ENCODE measurements around the gene TM4SF5. TPM values are rescaled to one million over a fixed set of nuclear protein-coding genes. Genes with fewer than 3 reads are reported as not detected.

The TM4SF5 gene
- total RNA-seq, 1 experiment from 2014 or later: not detected

DNA sequence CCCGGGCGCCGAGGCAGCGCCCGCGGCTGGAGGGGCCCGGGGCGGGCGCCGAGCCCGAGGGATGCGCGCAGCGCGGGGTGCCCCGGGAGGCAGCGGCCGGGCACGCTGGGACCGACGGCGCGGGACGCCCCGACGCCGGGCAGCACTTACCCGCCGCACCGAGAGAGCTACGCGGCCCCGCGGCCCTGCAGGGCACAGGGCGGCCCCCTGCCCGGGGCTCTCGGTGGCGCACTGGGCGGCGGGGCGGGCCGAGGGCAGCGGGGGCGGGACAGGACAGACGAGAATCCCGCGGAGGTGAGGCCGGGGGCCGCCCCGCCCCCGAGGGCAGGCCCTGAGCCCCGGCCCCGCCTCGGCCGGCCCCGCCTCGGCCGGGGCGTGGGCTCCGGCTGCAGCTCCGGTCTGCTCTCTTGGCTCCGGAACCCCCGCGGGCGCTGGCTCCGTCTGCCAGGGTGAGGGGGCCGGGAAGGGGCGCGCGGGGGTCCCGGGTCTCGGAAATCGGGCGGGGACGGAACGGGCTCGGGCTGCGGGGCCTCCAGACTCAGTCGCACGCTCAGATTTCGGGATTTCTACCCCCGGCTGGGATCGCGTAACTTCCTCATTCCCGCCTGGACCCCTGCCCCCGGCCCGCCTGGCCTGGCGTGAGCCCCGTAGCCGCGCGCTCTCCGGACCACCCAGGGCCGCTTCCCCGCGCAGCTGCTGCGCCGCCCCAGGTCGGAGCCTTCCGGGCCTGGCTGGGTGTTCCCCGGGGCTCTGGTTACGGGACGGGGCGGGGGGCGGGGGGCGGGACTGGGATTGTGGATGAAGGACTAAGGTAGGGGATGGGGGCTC is 35.3 kb downstream of the TM4SF5 start, which contains the start of gene PLD2:
Gene PLD2, plus strand, starts transcription at position 376 of the 828 bp plus-strand sequence. CDS start 621 bp downstream, outside the sequence.
- ChIA-PET CTCF (interaction anchor here (0.8 to 1.8 kb wide), 2 partner anchors 17 to 74 kb away, joined by 3 to 6 read pairs; no protein-coding TSS in a partner anchor), POLR2A (interaction anchor here (0.6 to 1.2 kb wide), 3 partner anchors 11 to 653 kb away, joined by 3 to 5 read pairs (median 5); partner anchors contain the start of gene PSMB6), RAD21 (ENCODE audit: low non-redundant PET in 1 of 2, low total read pairs in 2 of 2, uncharacterized antibody in 2 of 2, unreplicated experiment in 2 of 2) (no interaction called here)
- H3K4me3 ChIP-seq (replicated peaks in 1 of 2; ENCODE audit: low read depth in 1 of 2, low read length in 2 of 2): peak within 1 kb of the TSS; percentile 64 to 84
- H3K36me3 ChIP-seq (ENCODE audit: control insufficient read depth in 1 of 2, insufficient read depth in 2 of 2, low read length in 2 of 2): peaks cover 5 to 7% of the 10 kb centered on the region in 2 experiments; a peak in 3 of 4 replicates
- H4K20me1 ChIP-seq (ENCODE audit: insufficient read depth): no peaks in the 10 kb centered on the region
- H3K4me2 ChIP-seq (ENCODE audit: low read length): peak within 1 kb of the TSS; percentile 85
- H3K4me1 ChIP-seq (ENCODE audit: control insufficient read depth in 1 of 2, insufficient read depth in 2 of 2, low read length in 2 of 2): peaks cover 12 to 13% of the 10 kb centered on the region in 2 experiments
- H3K9me2 ChIP-seq (ENCODE audit: insufficient read depth): no peaks in the 10 kb centered on the region
- no peak within 1 kb of the TSS for H2AFZ ChIP-seq (ENCODE audit: low read depth, low read length, poor library complexity, severe bottlenecking)
- DNase-seq (ENCODE audit: low read depth, low spot score) (peak; percentile 42), ATAC-seq (peak; percentile 98)
- peak within 1 kb of the TSS; percentile 77 for H3K9ac ChIP-seq (ENCODE audit: low read length)
- no peaks in the 10 kb centered on the region for H3K9me3 ChIP-seq (ENCODE audit: control insufficient read depth in 1 of 2, insufficient read depth in 1 of 2, low read depth in 1 of 2, low read length in 2 of 2)
- TF ChIP-seq EGR1 (IDR thresholded peaks at IDR 0.05; ENCODE audit: low read depth): peak; percentile 51; the same call in 1 of the 2 replicates
- TF ChIP-seq SIN3A (IDR thresholded peaks at IDR 0.05; ENCODE audit: low read depth): 0 out of 2 replicates have a peak, but pooled peaks have one; percentile 35
- TF ChIP-seq ZBTB33 (IDR thresholded peaks at IDR 0.05; ENCODE audit: extremely low read depth, insufficient replicate concordance, low read length): peak; percentile 75
- peak; percentile 86; the same call in 1 of the 2 replicates for TF ChIP-seq ZFX (IDR thresholded peaks at IDR 0.05)
- TF ChIP-seq SP1 (IDR thresholded peaks at IDR 0.05; ENCODE audit: low read depth): no peak
- TF ChIP-seq EZH2phosphoT487 (IDR thresholded peaks at IDR 0.05; ENCODE audit: borderline replicate concordance): no peak
- TF ChIP-seq TCF7L2 (IDR thresholded peaks at IDR 0.05; ENCODE audit: borderline replicate concordance, extremely low read depth, insufficient read depth, insufficient read length): no peak
- peak; percentile 88 for TF ChIP-seq POLR2AphosphoS5 (IDR thresholded peaks at IDR 0.05; ENCODE audit: low read depth, low read length)
- peak; percentile 46 for TF ChIP-seq POLR2A (IDR thresholded peaks at IDR 0.05; ENCODE audit: borderline replicate concordance, extremely low read depth, insufficient read depth, insufficient read length)
- intact Hi-C loops (cut with micrococcal nuclease): no loop called here
- H3K27me3 ChIP-seq (ENCODE audit: insufficient read depth, low read length): no peaks in the 10 kb centered on the region
- no peaks in the 10 kb centered on the region for H3K79me2 ChIP-seq (ENCODE audit: insufficient read depth, low read length)
- no TSS peak for BruUV-seq (replicated peaks)
- peak within 1 kb of the TSS; percentile 76 for H3K27ac ChIP-seq (ENCODE audit: low read depth, low read length)
